ENCODE measurements around the gene PAK4.
"Not testable (repeated sequence)": the region's sequence is repeated elsewhere in the genome, so short reads cannot be mapped to it uniquely, and the experiment has no call there.

PAK4 gene

GRCh38 chr19:39125554-39126311 is at the start of gene PAK4:
Gene PAK4 (plus strand): TSS chr19:39125786. CDS start chr19:39169554, 43,768 bp downstream.
- DNase-seq, result peak; percentile 95

DNA sequence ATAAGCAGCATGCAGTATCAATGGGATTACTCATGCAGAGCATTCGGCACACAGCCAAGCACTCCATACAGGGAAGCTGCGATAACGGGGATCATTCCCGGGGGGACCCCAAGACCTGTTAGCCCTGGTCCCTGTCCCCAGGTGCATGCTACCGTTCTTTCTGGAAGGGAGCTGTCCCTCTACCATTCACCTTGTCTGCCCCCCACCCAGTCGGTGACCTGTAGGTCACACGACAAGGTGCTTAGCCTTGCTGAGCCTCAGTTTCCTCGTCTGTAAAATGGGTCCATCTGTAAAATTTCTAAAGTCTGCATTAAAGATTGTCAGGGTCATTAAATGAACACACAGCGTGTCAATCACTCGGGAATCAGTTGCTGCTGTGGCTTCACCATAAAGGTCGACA is 48.3 kb upstream of the PAK4 start:
- no peak for DNase-seq

GRCh38 chr19:39078436-39079200 is 47.0 kb upstream of the PAK4 start:
- DNase-seq, result no peak

DNA sequence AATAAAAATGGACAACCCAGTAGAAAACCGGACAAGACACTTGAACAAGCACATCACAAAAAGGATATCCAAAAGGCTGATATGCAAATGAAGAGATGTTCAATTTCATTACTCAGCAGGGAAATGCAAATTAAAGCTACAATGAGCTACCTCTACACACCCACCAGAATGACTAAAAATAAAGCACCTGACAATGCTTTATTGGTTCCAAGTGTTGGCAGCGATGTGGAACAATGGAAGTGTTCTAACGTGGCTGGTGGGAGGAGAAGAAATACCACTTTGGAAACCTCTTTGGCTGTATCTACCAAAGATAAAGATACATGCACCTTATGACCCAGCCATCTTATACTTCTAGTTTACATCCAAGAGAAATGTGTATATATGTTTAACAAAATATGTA is 45.2 kb upstream of the PAK4 start:
- no peak for DNase-seq

DNA sequence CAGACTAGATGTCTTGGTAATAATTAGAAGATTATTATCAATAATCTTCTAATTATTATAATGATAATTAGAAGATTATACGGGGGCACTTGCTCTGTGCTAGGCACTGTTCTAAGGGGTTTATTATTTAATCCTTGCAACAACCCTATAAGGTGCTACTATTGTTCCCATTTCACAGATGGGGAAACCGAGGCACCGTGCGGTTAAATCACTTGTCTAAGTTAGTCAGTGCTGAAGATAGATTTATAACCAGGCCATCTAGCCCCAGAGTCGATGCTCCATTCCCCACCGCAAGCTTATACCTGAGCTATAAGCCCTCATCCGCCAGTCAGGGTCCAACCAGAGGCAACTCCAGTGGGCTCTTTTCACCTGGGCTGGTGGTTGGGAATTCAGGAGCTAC is 43.4 kb upstream of the PAK4 start:
- DNase-seq, result no peak

GRCh38 chr19:39082745-39083598 is 42.6 kb upstream of the PAK4 start:
- no peak for DNase-seq

DNA sequence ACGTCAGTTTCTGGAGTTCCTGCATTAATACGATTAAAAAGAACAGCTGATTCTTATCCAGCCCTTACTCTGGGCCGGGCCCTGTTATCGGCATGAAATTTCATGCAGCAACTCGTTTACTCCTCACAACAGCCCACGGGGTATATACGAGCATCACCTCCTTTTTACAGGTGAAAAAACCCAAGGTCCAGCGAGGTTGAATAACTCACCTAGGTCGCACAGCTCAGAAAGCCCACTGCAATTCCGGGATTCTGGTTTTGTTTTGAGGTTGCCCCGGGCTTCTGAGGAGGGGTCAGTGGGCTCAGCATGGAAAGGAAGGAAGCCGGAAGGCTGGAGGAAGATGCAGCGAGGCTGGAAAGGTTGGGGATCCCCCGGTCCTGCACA is 42.0 kb upstream of the PAK4 start:
- no peak for DNase-seq

GRCh38 chr19:39083983-39084731 is 41.4 kb upstream of the PAK4 start, which contains the start of gene ACP7:
Gene ACP7 (plus strand): TSS chr19:39084368. CDS start chr19:39085270, 902 bp downstream.
- DNase-seq, result no peak

DNA sequence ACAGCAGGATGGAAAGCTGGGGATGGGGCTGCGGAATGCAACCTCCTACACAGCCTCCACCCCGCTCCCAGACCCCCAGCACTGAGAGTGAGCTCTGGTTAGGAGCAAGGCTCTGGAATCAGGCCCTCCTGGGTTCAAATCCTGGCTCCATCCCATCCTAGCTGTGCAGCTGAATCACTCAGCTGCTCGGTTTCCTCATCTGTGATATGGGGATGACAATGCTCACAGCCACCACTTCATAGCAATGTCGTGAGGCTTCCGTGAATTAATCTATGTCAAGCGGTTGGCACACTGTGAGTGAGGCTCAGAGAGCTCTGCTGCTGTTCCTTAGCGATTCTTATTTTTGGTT is 40.9 kb upstream of the PAK4 start:
- DNase-seq, result no peak

- DNase-seq, result no peak
These were observed 40.2 kb upstream of the PAK4 start for GRCh38 chr19:39085392-39085791.

DNA sequence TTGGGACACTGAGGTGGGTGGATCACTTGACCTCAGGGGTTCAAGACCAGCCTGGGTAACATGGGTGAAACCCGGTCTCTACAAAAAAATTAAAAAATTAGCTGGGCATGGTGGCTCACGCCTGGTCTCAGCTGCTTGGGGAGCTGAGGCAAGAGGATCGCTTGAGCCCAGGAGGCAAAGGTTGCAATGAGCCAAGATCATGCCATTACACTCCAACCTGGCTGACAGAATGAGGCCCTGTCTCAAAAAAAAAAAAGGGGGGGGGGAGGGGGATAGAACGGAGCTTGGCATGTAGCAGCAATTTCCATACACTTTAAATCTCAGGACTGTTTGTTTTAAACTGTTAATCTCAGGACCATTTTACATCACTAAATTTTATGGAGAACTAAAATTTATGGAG is 39.2 kb upstream of the PAK4 start:
- DNase-seq, result no peak

GRCh38 chr19:39087907-39088686 is 37.5 kb upstream of the PAK4 start:
- DNase-seq, result no peak

- DNase-seq, result not testable (repeated sequence)
These were observed 35.6 kb upstream of the PAK4 start for GRCh38 chr19:39090016-39090415.

- DNase-seq, result no peak
These were observed 34.7 kb upstream of the PAK4 start for GRCh38 chr19:39090881-39091280.

- DNase-seq, result not testable (repeated sequence)
These were observed 29.6 kb upstream of the PAK4 start for GRCh38 chr19:39095799-39096540.

DNA sequence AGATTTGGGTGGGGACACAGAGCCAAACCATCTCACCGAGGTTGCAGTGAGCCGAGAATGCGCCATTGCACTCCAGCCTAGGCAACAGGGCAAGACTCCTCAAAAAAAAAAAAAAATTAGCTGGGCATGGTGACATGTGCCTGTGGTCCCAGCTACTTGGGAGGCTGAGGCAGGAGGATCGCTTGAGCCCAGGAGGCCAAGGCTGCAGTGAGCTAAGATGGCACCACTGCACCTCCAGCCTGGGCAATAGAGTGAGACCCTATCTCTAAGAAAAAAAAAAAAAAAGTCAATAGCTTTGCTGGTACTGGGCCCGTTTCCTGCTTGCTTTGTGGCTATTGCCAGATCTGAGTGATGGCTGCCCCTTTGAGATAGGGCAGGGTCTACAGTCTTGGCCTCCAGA is 28.3 kb upstream of the PAK4 start:
- DNase-seq, result no peak

DNA sequence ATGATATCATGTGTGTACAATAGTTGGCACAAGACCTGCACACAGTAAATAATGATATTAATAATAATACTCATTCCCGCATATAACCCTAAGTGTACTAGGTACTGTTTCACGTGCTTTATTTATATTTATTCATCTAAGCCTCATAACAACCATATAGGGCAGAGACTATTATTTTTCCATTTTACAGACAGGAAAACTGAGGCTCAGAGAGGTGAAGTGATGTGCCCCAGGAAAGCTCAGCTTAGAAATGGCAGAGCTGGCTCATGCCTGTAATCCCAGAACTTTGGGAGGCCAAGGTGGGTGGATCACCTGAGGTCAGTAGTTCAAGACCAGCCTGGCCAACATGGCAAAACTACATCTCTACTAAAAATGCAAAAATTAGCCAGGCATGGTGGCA is 27.9 kb upstream of the PAK4 start:
- no peak for DNase-seq

GRCh38 chr19:39098365-39099269 is 27.0 kb upstream of the PAK4 start:
- no peak for DNase-seq

DNA sequence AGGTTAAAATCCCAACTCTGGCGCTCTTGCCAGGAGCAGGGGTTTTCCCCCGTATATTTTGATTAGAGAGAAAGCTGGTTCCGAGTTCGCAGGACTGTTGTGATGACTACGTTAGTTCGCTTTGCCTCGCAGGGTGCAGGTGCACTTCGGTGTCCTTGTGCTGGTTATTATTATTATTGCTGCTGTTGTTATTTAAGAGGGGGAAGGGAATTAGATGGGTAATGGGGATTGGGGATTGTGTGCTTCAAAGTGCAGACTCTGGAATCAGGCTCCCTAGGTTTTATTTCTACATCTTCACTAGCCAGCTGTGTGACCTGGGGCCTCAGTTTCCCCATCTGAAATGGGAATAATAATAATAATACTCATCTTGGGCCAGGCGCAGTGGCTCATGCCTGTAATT is 26.2 kb upstream of the PAK4 start:
- no peak for DNase-seq
